Right ventricle myocardium superior (tissue), 1 donor: Measurements from ENCODE around the gene IGSF10. TPM values are rescaled to one million over a fixed set of nuclear protein-coding genes. Genes with fewer than 3 reads are reported as not detected.
A peak's percentile ranks its signal among the peaks of the same experiment; 100 is the strongest.

Experiments
- ATAC-seq: fragments of 200-7000 bp; cut with Tn5 transposase; one replicate; pipeline ENCODE4 v1.9.1; 2020; ENCODE audit warnings: mild to moderate bottlenecking; ENCODE audit not compliant: poor library complexity
- DNase-seq: peaks from one replicate; pipeline ENCODE4 v3.0.0-alpha.2; 2020
- intact Hi-C: fragments of 100-400 bp; cut with DNase I; formaldehyde crosslinking; loops from one replicate; pipeline ENCODE4 v1.11.2; 2022
- total RNA-seq: library from RNA; stranded (reverse); fragmentation: NEBNext Ultra II Directional; extraction: Animal tissue kit (Norgen Biotek cat#: 25700); gene quantifications from one replicate; pipeline ENCODE4 v1.2.1, GENCODE V29; 2021
- donor health status: DM: no; HTN: yes; CAD: no; lungs with severe emphysema.

Gene IGSF10
- total RNA-seq, 1 donor from 2014 or later = 2.6 TPM

DNA sequence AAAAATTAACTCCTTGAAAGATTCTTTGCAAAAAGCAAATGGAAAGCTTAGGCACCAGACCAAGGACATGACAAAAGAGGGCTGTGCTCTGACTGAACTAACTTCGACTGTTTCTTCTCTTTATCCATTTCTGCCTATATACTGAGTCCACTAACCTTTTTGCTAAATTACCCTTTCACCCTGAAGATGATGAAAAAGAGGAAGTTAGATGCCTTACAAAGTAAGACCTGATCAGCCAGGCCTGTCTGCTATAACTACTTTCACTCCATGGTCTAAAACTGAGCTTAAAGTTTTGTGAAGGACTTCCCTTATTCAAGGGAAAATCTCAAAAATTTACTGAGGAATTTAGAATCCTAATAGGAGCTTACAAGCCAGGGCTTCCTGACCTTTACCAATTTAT lies 6.2 kb upstream of the IGSF10 start:
- ATAC-seq (no peak), DNase-seq (no peak)
- intact Hi-C loops = loop anchor here (5.0 to 10.0 kb wide), 2 partner anchors 368 to 455 kb away; no protein-coding TSS in a partner anchor

DNA sequence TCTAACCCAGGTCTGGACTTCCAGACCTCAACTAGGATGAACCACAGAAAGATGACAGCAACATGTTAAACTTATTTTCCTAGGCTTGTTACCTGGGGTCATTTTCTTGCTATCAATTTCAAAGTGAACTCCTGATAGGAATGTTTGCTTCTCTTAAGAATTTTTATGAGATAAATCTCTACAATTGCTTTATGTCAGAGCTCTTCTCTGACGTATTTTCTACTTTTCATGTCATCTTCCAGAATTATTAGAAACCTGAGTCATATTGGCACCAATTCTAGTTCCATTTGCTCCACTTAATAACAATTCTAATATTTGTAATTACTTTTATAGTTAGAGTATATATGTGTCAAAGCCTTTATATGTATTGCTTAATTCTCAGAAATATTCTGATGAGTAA lies 2.1 kb upstream of the IGSF10 start:
- ATAC-seq (no peak), DNase-seq (no peak)
- intact Hi-C loops = loop anchor here (10.0 kb wide), 1 partner anchor 372 kb away; no protein-coding TSS in a partner anchor

DNA sequence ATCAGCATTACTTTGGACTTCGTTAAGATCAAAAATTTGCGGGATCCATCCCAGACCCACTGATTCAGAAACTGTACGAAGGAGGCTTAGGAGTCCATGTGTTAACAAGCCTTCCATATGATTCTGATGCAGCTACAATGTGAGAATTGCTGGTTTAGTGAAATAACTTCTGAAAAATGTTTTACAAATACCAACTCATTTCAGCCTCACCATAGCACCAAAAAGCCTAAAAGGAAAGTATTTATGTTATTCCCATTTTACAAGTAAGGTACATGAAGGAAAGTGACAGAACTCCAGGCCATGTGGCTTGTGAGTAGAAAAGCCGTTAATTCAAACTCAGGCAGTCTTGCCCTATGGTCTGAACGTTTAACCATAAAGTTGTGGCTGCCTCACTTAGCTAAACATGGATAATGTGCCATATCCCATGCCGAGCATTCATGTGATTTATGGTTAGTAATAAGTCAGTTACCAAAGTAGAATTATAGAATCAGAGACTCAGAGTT lies 1.5 kb upstream of the IGSF10 start:
- DNase-seq = no peak
- ATAC-seq = no peak

DNA sequence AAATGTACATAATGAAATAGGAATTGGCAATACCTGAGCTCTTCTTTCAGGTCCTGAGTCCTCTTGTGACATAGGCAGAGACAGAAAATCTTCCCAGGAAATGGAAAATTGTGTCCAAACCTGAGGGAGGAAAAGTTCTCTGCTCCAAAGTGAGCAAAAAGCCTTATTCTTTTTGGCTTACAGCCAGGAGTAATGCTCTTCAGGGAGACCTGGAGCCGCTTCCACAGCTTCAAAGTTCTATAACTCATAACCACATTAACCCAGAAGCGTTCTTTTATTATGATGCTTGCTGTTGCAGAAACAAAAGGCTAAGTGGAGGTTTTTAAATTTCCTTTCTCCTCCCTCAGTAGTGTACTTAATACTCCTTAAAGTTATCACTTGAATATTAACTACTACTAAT lies 633 bp downstream of the IGSF10 start:
- intact Hi-C loops = loop anchor here (10.0 kb wide), 1 partner anchor 375 kb away; no protein-coding TSS in a partner anchor
- peak; percentile 25 for ATAC-seq
- DNase-seq = no peak

More for the DNA sequence above, 1.5 kb upstream of the IGSF10 start:
- intact Hi-C loops = loop anchor here (10.0 kb wide), 1 partner anchor 372 kb away; no protein-coding TSS in a partner anchor

DNA sequence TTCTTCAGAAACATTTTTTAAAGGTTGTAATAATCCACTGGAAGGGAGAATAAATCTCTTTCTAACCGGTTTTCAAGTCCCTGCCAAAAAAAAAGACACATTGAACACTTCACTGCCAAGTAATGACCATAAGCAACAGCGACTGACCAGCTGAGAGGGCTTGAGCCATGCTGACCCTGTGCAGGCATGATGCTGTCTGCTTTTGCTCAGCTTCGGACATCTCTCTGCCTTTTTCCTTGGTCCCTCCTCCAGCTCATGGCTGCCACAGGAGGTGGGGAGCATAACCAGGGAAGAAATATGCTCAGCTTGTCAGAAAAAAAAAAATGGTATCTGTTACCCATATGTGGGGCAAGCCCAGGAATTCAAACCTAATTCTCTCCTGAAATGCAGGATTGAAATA lies 1.5 kb downstream of the IGSF10 start:
- intact Hi-C loops = no loop called here
- ATAC-seq = peak; percentile 73
- no peak for DNase-seq

DNA sequence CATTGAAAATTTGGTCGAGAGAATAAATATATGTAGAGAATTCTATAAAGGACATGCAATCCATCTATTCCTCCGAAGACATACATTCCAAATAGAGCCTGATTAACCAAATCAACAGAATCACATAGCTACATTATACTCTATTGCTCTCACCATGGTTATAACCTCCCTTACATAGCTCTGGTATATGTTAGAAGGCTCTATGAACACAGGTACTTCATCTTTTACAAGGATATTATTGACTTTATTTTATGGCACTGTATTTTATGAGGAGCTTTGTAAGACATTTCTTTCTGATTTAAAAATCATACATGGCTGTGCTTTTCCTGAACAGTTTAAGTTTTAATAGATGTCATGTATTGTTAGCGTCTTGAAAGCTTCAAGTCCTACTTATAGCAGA lies 4.8 kb downstream of the IGSF10 start:
- ATAC-seq (no peak), DNase-seq (no peak)
- intact Hi-C loops = no loop called here

DNA sequence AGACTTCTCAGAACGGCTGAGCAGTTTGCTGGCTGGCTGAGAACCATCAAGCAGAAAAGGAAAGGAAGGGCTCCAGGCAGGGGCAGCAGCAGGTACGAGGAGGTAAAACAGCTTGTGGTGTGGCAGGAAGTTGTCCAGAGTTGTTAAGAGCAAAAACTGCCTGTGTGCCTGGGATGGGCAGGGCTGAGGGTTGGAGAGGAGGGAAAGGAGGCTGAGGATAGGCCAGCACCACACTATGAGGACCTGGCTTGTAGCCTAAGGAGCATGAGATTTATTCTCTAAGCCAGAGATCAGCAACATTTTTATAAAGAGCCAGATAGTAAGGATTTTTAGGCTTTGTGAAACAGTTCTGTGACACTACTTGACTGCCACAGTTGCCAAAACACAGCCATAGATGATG lies 8.0 kb downstream of the IGSF10 start:
- intact Hi-C loops = no loop called here
- ATAC-seq (no peak), DNase-seq (no peak)

DNA sequence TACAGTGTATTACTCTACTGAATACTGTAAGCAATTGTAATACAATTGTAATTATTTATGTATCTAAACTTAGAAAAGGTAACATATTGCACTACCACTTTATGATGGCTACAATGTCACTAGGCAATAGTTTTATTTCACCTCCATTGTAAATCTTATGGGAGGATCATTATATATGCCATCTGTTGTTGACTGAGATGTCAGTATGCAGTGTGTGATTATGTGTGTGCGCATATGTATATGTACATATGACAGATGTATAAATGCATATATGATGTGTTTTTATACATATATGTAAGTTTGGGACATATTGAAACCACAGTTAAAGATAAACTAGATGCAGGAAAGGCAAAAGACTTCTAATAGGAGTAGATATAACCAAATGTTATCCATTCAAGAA lies 8.5 kb downstream of the IGSF10 start:
- intact Hi-C loops = no loop called here
- no peak for ATAC-seq
- DNase-seq = no peak

DNA sequence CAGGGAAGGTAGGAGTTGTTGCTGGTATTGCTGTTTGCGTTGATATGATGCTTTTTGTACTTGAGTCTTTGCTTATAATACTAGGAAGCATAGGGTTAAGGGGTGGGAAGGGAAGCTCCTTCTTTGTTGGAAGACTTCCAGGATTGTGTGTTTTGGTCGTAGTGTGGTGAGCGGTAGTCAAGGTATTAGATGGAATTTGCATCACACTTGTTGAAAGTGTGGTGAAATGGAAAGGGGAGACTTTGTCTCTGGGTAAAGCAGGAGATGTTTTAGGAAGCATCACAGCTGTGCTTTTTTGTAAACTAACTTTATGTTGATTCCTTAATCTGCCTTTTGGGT lies 14.9 kb downstream of the IGSF10 start:
- DNase-seq (no peak), ATAC-seq (no peak)
- intact Hi-C loops = no loop called here

DNA sequence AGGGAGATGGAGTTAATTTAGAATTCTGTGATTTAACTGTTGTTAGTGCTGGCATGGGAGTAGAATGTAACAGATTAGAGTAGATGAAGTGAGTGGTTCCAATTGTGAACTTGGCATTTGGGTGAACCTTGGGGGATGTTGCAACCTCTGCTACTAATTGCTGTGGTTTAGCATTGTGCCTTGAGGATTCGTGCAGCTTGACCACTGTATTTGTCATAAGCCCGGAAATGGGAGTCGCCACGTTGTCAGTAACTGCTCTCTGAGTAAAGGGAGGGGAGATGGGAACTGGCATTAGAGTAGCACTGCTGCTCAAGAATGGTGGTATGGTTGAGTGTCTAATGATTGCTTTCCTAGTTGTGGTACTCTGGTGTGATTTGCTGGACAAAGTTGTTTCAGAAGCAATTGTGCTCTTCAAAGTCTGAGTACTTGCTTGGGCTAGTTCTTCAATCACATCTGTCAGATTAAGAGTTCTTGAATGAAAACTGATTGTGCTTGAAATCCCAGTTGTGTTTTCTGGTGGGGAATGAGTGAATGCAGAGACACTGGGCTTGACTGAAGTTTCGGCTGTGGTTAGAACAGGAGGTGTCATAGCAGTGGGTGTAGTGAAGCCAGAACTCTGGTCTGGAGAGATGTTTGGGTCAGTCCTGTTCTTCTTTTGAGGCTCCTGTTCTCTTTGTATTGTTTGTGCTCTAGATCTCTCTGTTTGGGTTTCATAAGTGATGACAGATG lies 15.4 kb downstream of the IGSF10 start:
- intact Hi-C loops = no loop called here
- DNase-seq = no peak
- peak; percentile 82 for ATAC-seq

DNA sequence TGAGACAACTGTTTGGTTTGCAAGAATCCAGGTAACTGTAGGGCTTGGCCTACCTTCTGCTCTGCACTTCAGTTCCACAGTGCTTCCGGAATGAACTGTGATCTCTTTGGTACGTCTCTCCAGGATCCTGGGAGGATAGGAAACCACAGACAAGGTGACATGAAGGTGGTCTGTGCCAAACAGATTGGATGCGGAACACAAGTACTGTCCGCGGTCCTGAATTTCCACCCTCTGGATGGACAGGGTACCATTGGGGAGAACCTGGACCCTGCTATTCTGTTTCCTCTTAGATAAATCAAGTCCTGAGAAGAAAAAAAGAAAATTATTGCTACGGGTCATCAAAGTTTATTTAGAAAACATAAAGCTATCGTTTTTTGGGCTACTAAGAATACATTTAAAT lies 17.3 kb downstream of the IGSF10 start:
- intact Hi-C loops = no loop called here
- DNase-seq (no peak), ATAC-seq (no peak)

DNA sequence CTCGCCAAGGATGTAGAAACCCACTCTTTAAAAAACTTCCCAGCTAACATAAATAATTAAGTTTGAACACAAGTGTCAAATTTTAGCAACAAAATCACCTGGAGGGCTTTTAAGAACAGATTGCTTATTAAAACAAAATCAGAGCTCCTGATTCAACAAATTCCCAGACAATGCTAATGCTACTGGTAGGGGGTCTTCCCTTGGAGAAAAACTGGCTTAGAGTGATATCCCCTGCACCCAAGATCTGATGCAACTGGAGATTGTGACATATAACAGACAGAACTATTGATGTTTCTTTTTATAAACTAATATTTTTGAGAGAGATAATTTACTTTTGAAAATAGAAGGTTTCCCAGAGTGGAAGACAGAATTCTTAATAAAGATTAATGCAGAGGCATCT lies 19.9 kb downstream of the IGSF10 start:
- DNase-seq (no peak), ATAC-seq (no peak)
- intact Hi-C loops = no loop called here

DNA sequence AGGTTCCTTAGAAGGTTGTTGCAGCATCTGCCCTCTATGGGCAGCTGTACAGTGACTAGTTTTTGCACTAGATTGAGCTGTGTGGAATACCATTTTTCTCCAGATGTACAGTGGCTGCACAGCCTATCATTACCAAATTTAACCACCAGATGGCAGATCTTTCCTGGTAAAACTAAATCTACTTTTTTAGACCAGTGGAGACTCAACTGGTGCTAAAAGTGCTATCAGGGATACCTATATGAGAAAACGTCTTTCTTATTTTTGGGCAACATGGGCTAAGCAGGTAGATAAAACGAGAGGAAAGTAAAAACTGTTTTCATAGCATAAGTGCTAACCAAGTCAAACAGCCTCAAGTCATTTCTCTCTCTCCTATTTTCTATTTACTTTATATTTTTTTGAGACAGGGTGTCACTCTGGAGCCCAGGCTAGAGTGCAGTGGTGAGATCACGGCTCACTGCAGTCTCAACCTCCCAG lies 21.2 kb downstream of the IGSF10 start:
- ATAC-seq (peak; percentile 84), DNase-seq (no peak)
- intact Hi-C loops = loop anchor here (5.0 to 10.0 kb wide), 2 partner anchors 398 to 475 kb away; no protein-coding TSS in a partner anchor

DNA sequence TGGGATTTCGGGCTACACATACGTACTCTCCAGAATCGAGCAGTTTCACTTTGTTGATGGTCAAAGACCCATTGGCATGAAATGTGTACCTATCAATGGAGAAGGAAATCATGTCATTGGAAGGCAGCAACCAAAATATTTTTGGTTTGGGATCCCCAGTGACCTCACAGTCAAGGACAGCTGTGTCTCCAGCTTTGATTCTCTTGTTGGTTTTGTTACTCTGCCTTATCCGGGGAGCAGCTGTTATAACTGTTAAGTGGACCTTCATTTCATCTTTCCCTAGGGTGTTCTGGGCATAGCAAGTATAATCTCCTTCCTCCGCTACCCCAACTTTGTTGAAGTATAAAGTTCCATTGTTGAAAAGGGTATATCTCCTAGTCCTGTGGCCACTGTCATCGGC lies 23.0 kb downstream of the IGSF10 start:
- intact Hi-C loops = loop anchor here (5.0 to 10.0 kb wide), 2 partner anchors 399 to 477 kb away; no protein-coding TSS in a partner anchor
- no peak for DNase-seq
- no peak for ATAC-seq

DNA sequence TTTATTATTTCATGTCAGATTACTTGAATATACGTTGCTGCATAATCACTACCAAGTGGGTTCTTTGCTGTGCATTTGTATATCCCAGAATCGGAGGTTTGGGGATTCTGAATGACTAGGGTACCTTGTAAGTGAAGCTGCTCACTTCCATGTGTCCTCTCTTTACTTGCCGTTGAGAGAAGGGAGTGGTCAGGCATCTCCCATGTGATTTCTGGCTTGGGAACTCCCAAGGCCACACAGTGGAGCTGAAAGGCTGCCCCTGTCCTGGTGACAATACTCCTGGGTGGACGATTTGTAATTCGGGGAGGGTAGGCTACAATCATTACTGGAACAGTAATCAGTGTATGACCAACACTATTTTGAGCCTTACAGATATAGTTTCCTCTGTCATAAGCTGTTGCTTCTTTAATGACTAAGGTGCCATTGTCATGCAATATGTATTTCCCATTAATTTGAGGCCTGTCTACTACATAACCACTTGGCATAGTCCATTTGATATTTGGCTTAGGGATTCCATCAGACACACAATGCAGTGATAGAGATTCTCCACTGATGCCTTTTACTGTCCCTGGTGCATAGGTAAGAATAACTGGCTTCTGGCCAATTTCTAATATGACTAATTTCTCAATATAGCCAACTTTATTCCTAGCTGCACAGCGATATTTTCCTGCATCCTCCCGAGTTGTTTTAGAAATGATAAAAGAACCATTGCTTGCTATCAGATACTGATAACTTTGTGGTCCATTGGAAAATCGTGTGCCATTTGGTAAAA lies 24.0 kb downstream of the IGSF10 start:
- intact Hi-C loops = loop anchor here (5.0 to 10.0 kb wide), 2 partner anchors 400 to 478 kb away; no protein-coding TSS in a partner anchor
- no peak for ATAC-seq
- DNase-seq = no peak

DNA sequence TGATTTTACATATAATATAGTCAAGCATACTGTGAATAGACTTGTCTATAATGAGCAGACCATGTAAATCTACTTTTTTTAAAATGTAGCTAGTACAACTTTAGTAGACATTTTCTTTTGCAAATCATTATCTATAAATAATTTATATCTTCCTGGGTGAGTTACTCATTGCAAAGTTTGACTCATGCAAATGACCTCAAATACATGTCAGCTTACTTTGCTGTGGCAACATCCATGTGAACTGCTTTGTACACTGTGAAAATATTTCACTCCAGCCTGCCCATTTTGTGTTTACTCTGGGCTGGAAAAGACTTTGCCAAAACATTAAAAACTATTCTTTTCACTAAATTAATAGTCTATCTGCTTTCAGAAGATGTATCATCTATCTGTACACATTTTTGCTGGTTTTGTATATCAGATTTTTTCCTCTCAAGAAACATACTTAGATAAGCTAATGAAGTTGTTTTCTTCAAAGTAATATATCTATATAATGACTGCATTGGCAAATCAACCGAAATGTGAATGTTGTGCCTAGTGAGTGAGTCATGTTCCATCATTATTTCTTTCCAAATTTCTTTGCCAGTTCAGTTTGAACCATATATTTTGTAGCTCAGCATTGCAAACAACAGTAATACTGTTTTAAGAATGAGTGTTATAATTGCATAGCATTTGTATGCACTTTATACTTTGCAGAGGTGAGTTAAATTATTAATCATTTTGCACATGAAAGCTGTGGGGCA lies 26.5 kb downstream of the IGSF10 start:
- DNase-seq = no peak
- ATAC-seq = no peak
- intact Hi-C loops = loop anchor here (10.0 kb wide), 1 partner anchor 480 kb away; no protein-coding TSS in a partner anchor

DNA sequence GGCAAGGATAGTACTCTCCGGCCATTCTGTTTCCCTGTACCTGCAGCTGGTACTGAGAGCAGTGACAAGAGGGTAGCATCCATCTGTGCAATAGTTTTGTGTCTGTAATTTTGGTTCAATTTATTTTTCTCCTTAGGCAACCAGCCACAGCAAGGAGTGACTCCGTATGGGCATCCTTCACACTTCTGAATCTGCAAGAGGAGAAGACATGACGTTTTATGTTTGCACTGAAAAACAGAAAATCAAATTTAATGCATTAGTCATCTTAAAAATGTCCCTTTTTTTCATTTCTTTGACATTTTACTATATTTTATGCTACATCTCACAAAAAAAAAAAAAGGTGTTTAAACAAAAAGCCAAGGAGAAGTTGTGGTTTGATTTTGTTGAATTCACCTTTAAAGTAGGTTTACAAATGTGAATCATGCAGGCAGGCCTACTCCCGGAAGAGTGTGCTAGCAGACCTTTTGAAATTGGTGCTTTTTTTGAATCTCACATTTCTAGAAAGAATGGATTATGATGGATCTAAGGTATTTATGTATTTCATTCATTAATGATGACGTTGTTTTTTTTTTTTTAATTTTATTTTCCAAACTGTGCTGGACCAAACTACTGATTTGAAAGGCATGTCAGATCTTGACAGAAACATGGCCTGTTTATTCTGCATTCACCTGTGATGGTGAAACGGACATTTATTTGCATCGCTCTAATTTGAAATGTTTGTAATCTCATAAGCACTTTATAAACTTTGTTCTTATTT lies 28.1 kb downstream of the IGSF10 start:
- intact Hi-C loops = loop anchor here (10.0 kb wide), 1 partner anchor 482 kb away; no protein-coding TSS in a partner anchor
- no peak for DNase-seq
- no peak for ATAC-seq

DNA sequence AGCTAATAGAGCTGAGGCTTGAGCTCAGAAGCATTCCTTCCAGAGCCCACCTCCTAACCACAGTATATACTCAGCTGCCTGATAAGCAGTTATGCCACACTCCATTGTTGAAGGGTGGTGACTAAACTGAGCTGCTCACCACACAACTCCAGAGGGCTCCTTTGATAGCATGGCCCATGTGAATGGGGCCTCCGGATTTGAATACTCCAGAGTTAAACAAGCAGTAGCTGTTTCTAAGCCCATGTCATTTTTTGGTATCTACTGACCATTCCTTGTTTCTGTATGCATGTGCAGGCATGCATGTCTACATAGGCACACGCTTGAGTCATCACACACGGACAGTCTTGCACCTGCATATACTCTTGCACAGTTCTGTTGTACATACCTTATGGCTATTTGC lies 28.9 kb downstream of the IGSF10 start:
- intact Hi-C loops = loop anchor here (10.0 kb wide), 1 partner anchor 483 kb away; no protein-coding TSS in a partner anchor

More for the DNA sequence above, 28.9 kb downstream of the IGSF10 start:
- ATAC-seq (no peak), DNase-seq (no peak)
